ENCODE results near the gene SMIM10.

- TF ChIP-seq CTCF (IDR thresholded peaks at IDR 0.05): no peak
- no peak for TF ChIP-seq POLR2A (IDR thresholded peaks at IDR 0.05; ENCODE audit: low read depth)
- TF ChIP-seq POLR2AphosphoS5 (IDR thresholded peaks at IDR 0.05): no peak
These were observed 6.9 kb downstream of the SMIM10 start for GRCh38 chrX:134997646-134998045.

All from esophagus muscularis mucosa (tissue), 3 donors.